GM12801 (cell line): ENCODE results near the gene PEX5.
A peak's percentile ranks its signal among the peaks of the same experiment; 100 is the strongest.

Experiments used
- CTCF ChIP-seq: IDR thresholded peaks from one replicate; pipeline ENCODE4 v1.5.1; 2011; ENCODE audit warnings: control low read depth; ENCODE audit not compliant: insufficient read length; ENCODE audit errors: extremely low read depth

Gene PEX5

GRCh38 chr12:7207866-7208625 is 18.6 kb downstream of the PEX5 start:
- TF ChIP-seq CTCF = no peak

- no peak for TF ChIP-seq CTCF
These were observed 20.5 kb downstream of the PEX5 start for GRCh38 chr12:7209958-7210357.

- TF ChIP-seq CTCF = no peak
These were observed 21.2 kb downstream of the PEX5 start for GRCh38 chr12:7210642-7211151.

GRCh38 chr12:7212678-7213077 is 23.2 kb downstream of the PEX5 start:
- no peak for TF ChIP-seq CTCF

DNA sequence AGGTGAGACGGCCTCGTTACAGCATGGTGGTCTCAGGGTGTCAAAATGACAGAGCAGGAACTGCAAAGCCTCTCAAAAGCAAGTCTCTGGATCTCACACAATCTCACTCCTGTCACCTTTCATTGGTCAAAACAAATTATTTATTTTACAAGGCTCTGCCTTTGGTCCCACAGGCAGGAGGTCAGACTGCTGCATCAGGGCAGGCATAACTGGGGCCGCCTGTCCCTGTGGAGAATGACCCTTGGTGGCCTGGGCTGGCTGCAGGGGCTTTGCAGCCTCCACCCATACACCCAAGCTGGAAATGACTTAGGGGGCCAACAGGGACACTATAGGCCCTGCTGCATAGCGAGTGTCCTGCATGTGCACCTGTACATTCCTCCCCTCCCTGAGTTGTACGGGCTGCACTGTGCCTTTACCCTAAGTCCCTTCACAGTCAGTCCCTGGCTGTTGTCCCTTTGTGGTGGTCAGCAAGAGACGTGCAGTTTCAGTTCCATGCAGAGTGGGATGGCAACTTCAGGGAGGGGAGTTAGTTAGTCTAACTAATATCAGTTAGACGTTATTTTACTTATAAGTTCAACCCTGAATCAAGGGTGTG is 28.1 kb downstream of the PEX5 start:
- TF ChIP-seq CTCF = no peak

DNA sequence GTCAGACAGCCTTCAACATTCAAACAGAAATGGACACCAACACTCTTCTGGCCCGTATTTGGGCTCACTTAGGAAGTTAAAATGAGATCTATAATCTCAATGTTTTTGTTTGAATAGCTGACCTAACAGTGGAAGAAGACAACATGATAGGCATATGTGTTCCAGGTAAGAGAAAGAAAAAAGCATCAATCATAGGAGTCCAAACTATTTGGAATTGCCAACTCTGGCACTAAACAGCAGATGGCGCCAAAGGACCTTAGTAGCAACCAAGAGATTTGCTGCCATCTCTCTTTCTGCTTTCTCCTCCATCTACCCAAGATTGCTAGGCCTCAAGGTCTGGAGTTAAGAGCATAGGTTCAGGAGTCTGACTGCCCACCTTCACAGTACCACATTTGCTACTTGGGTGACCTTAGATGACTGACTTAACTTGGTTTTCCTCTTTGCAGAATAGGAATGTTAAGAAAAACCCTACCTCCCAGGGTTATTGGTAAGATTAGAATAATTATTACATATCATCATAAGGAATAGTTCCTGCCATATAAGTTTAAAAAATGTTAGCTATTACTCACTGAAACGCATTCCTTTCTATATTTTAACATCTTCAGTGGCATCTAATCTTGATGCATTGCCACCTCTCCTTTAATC is 30.2 kb downstream of the PEX5 start:
- TF ChIP-seq CTCF = peak; percentile 45

- TF ChIP-seq CTCF = no peak
These were observed 32.0 kb downstream of the PEX5 start for GRCh38 chr12:7221486-7221885.
